Osteocyte (in vitro differentiated cells): ENCODE results near the gene RAX2. TPM values are rescaled to one million over a fixed set of nuclear protein-coding genes. Genes with fewer than 3 reads are reported as not detected.

Experiments used
- DNase-seq: peaks from one replicate; pipeline ENCODE4 v3.0.0; 2021; ENCODE audit warnings: mixed read lengths; ENCODE audit not compliant: unreplicated experiment; ENCODE audit errors: extremely low spot score
- H3K27ac Mint-ChIP-seq: one replicate; pipeline ENCODE4 v1.8.0; 2021; ENCODE audit warnings: mild to moderate bottlenecking, mixed read lengths; ENCODE audit not compliant: unreplicated experiment
- H3K27me3 Mint-ChIP-seq: one replicate; pipeline ENCODE4 v1.8.0; 2021; ENCODE audit warnings: mixed read lengths; ENCODE audit not compliant: unreplicated experiment
- H3K36me3 Mint-ChIP-seq: one replicate; pipeline ENCODE4 v1.8.0; 2021; ENCODE audit warnings: mixed read lengths; ENCODE audit not compliant: unreplicated experiment
- H3K4me1 Mint-ChIP-seq: one replicate; pipeline ENCODE4 v1.8.0; 2021; ENCODE audit warnings: mixed read lengths; ENCODE audit not compliant: unreplicated experiment
- H3K4me3 Mint-ChIP-seq: one replicate; pipeline ENCODE4 v1.8.0; 2021; ENCODE audit warnings: mild to moderate bottlenecking, moderate library complexity, mixed read lengths; ENCODE audit not compliant: unreplicated experiment
- H3K9me3 Mint-ChIP-seq: one replicate; pipeline ENCODE4 v1.8.0; 2021; ENCODE audit warnings: mixed read lengths; ENCODE audit not compliant: unreplicated experiment
- total RNA-seq: library from RNA; stranded (reverse); gene quantifications from 2 replicates; pipeline ENCODE4 v1.2.1, GENCODE V29; 2021
- TF ChIP-seq, protein P1 (sequence below): fragments of 200-600 bp; sonication (generic); IDR thresholded peaks from 2 replicates; pipeline ENCODE4 v1.5.0; 2021; ENCODE audit warnings: antibody characterized with exemption, mild to moderate bottlenecking, moderate library complexity

Gene RAX2
- total RNA-seq, 1 donor from 2014 or later: not detected

DNA sequence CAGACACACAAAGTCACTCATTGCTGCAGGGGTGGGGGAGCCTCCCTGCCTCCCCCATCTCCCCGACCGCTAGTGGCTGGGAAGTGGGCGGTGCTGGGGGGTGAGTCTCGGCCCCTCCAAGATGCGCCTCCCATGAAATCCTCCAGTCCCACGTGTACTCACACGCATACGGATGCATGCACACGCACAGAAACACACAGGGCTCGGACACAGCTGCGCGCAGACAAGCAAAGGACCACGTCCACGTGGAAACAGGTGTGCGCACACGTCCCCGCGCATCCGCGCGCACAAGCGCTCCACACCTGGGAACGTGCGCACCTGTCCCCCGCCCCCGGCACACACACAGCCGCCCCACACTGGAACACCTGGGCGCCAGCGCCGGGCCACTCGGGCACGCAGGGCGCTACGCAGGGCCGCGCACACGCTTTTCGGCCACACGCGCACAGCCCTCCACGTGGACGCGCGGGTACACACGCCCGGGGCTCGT is 13.5 kb upstream of the RAX2 start:
- no peak for DNase-seq
- H3K27ac Mint-ChIP-seq: no peak overlapping the region
- no peaks in the 10 kb centered on the region for H3K36me3 Mint-ChIP-seq
- H3K9me3 Mint-ChIP-seq: peaks cover 11% of the 10 kb centered on the region
- TF ChIP-seq, protein P1, sequence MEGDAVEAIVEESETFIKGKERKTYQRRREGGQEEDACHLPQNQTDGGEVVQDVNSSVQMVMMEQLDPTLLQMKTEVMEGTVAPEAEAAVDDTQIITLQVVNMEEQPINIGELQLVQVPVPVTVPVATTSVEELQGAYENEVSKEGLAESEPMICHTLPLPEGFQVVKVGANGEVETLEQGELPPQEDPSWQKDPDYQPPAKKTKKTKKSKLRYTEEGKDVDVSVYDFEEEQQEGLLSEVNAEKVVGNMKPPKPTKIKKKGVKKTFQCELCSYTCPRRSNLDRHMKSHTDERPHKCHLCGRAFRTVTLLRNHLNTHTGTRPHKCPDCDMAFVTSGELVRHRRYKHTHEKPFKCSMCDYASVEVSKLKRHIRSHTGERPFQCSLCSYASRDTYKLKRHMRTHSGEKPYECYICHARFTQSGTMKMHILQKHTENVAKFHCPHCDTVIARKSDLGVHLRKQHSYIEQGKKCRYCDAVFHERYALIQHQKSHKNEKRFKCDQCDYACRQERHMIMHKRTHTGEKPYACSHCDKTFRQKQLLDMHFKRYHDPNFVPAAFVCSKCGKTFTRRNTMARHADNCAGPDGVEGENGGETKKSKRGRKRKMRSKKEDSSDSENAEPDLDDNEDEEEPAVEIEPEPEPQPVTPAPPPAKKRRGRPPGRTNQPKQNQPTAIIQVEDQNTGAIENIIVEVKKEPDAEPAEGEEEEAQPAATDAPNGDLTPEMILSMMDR: no peak
- H3K4me1 Mint-ChIP-seq: peaks cover 6% of the 10 kb centered on the region
- peaks cover 33% of the 10 kb centered on the region for H3K27me3 Mint-ChIP-seq
- H3K4me3 Mint-ChIP-seq: no peak overlapping the region

DNA sequence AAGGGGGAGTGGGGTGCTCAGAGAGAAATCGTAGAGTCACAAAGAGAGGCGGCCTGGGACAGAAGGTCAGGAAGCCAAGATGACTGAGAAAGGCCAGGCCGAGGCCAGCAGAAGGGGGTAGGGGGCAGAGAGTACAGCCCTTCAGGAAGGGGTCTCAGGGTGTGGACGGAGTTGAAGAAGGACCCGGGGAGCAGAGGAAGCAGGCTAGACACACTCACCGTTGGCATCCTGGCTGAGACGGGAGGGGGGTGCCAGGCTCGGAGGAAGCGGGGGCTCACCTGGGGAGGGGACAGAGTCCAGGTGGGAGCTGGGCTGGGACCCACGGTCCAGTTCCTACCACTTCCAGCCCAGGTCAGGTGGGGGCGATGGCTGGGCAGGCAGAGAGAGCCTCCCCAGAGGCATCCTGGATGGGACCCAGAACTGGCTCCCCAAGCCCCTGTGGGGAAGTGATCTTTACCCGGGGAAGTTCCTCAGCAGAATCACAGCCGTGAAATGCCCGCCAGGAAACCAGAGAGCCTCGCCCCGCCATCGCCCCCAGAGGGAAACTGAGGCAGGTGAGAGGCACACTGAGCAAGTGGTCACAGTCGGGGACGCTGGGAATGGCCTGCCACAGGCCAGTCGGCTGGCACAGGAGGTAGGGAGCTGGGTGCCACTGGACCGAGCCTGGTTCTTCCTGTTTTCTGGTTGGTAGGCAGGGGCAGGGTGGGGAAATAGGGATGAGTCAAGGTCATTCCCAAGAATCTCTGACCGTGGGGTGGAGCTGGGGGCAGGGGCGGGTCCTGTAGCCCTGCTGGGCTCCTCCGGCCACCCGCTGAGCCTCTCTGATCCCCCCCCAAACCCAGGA is 12.8 kb upstream of the RAX2 start:
- TF ChIP-seq, protein P1: no peak
- Mint-ChIP-seq H3K27me3 (peaks cover 27% of the 10 kb centered on the region), H3K27ac (no peak overlapping the region), H3K36me3 (no peaks in the 10 kb centered on the region), H3K4me3 (peak overlapping the region; percentile 18), H3K4me1 (peaks cover 6% of the 10 kb centered on the region), H3K9me3 (peaks cover 10% of the 10 kb centered on the region)
- DNase-seq: no peak

- peaks cover 10% of the 10 kb centered on the region for H3K9me3 Mint-ChIP-seq
- peaks cover 6% of the 10 kb centered on the region for H3K4me1 Mint-ChIP-seq
- peaks cover 22% of the 10 kb centered on the region for H3K27me3 Mint-ChIP-seq
- no peak overlapping the region for H3K4me3 Mint-ChIP-seq
- no peaks in the 10 kb centered on the region for H3K36me3 Mint-ChIP-seq
- H3K27ac Mint-ChIP-seq: no peak overlapping the region
- DNase-seq: no peak
- TF ChIP-seq, protein P1: peak; percentile 19
These were observed 11.9 kb upstream of the RAX2 start for GRCh38 chr19:3783660-3784584.

DNA sequence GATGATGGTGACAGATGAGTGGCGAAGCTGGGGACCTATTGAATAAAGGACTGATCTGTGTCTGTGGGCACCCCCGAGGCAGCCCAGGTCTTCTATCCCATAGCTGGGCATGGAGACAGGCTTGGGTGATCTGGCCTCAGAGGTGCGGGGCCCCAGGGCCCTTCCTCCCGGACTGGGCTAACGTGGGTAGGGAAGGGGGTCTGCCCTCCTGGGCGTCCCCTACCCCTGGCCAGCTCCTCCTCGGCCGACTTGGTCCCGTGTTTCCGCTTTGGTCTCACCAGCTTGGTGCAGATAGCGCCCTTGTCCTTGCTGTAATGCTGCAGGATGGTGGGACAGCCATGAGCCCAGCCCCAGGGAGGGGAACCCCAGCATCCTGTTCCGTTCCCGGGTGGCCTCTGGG is 10.9 kb upstream of the RAX2 start:
- DNase-seq: no peak
- TF ChIP-seq, protein P1: no peak
- Mint-ChIP-seq H3K4me1 (peaks cover 6% of the 10 kb centered on the region), H3K36me3 (no peaks in the 10 kb centered on the region), H3K4me3 (no peak overlapping the region), H3K27me3 (peaks cover 21% of the 10 kb centered on the region), H3K27ac (no peak overlapping the region), H3K9me3 (peaks cover 10% of the 10 kb centered on the region)
